Adrenal gland (tissue), 12 donors: ENCODE measurements around the gene ATP8B3. TPM values are rescaled to one million over a fixed set of nuclear protein-coding genes. Genes with fewer than 3 reads are reported as not detected.

Source experiments
- DNase-seq, 7 donors: peaks; one replicate each; pipeline ENCODE4 v3.0.0-alpha.2; 2019 to 2020
- H3K27ac ChIP-seq, 5 donors: fragments of 200-600 bp; sonication (generic) in 4 of 5; 1 replicate in 3 of 5; 2 replicates in 2 of 5; pipeline versions ENCODE4 v1.5.1 to v1.8.0; 2016 to 2020; ENCODE audit warnings: mild to moderate bottlenecking in 1 of 5
- H3K27me3 ChIP-seq: fragments of 200-600 bp; 2 replicates; pipeline ENCODE4 v1.8.0; 2021
- H3K36me3 ChIP-seq, 2 donors: fragments of 200-600 bp; replicated peaks in 1 of 2; 1 replicate in 1 of 2; 2 replicates in 1 of 2; pipeline versions ENCODE4 v1.5.1 to v1.8.0; 2018 to 2022
- H3K4me1 ChIP-seq, 2 donors: fragments of 200-600 bp; replicated peaks in 1 of 2; 1 replicate in 1 of 2; 2 replicates in 1 of 2; pipeline versions ENCODE4 v1.5.1 to v1.8.0; 2018 to 2021
- H3K4me3 ChIP-seq, 4 donors: fragments of 200-600 bp; sonication (generic) in 3 of 4; one replicate each; pipeline ENCODE4 v1.5.1; 2016 to 2018
- H3K9me3 ChIP-seq, 3 donors: fragments of 200-600 bp; sonication (generic) in 1 of 3; replicated peaks in 1 of 3; 1 replicate in 2 of 3; 2 replicates in 1 of 3; pipeline versions ENCODE4 v1.5.1 to v1.8.0; 2016 to 2021
- CTCF ChIP-seq, 6 experiments: fragments of 450-650 bp in 4 of 6; fragments of 200-600 bp in 2 of 6; sonication (generic) in 1 of 6; IDR thresholded peaks; 1 replicate in 5 of 6; 2 replicates in 1 of 6; pipeline versions ENCODE4 v1.5.1 to v1.8.0; 2016 to 2021; ENCODE audit warnings: antibody characterized with exemption in 6 of 6, mild to moderate bottlenecking in 2 of 6, moderate library complexity in 1 of 6
- POLR2A ChIP-seq, 2 donors: fragments of 450-650 bp; IDR thresholded peaks; one replicate each; pipeline ENCODE4 v1.6.1; 2017; ENCODE audit warnings: antibody characterized with exemption in 2 of 2, mild to moderate bottlenecking in 2 of 2, moderate library complexity in 1 of 2
- WGBS, 4 donors: extraction: QIAGEN DNeasy Blood & Tissue Kit in 2 of 4; methylation state at CpG; one replicate each; pipeline versions ENCODE4 v1.1.5 to v1.1.7; 2013 to 2017; 5-methylcytosine and 5-hydroxymethylcytosine counted together
- intact Hi-C, 2 donors: fragments of 100-400 bp; cut with DNase I; formaldehyde crosslinking; loops; one replicate each; pipeline versions ENCODE4 v1.14.1 to v1.15.0; 2022 to 2023
- microRNA counts, 2 donors: library from miRNA; unstranded; fragments of <30 nt; microRNA quantifications; one replicate each; lab custom pipeline; 2016
- microRNA-seq, 3 donors: library from miRNA; unstranded; fragments of <30 nt; microRNA quantifications; one replicate each; pipeline ENCODE4, GENCODE V29; 2017 to 2020
- polyA plus RNA-seq, 3 donors: library from polyadenylated mRNA; stranded (reverse); fragments of 200-250 nt in 2 of 3; fragments of 350-450 nt in 1 of 3; fragmentation: Illumina TruSeq in 1 of 3; extraction: RNeasy Lipid Tissue Mini Kit (QIAGEN cat#74804) in 1 of 3; gene quantifications; one replicate each; pipeline ENCODE4 v1.2.3, GENCODE V29; 2013 to 2014
- total RNA-seq, 9 donors: library from RNA; depleted of rRNA in 4 of 9; stranded (reverse); fragments of >200 nt in 4 of 9; fragments of 120-200 nt in 1 of 9; fragmentation: NEBNext Ultra II Directional in 1 of 9; extraction: Animal tissue kit (Norgen Biotek cat#: 25700) in 1 of 9; gene quantifications; one replicate each; pipeline versions ENCODE4 v1.1.0 to v1.2.4, GENCODE V29; 2013 to 2023
- donor health status: healthy with polysubstance abuse.
- donor health status: Bipolar disorder and iron deficiency.
- donor health status: DM: yes; HTN: yes; CAD: no.
- donor health status: DM: no; HTN: no; CAD: no.
- donor health status: DM: no; HTN: no; CAD: no.
- donor health status: DM: yes; HTN: yes; CAD: no.

Gene ATP8B3
- total and polyA plus RNA-seq, 12 donors = 0.26 to 15.1 (median 4.4) TPM

- no peak for DNase-seq
- TF ChIP-seq CTCF (IDR thresholded peaks at IDR 0.05) (no peak), POLR2A (IDR thresholded peaks at IDR 0.05) (no peak)
- Histone ChIP-seq H3K9me3 (no peaks in the 10 kb centered on the region), H3K27me3 (peaks cover 50% of the 10 kb centered on the region), H3K27ac (no peak overlapping the region), H3K4me1 (no peaks in the 10 kb centered on the region), H3K36me3 (no peaks in the 10 kb centered on the region), H3K4me3 (no peak overlapping the region)
- intact Hi-C loops = no loop called here
- WGBS, 4 donors = 17 to 47% (median 34%) methylated on average over 1 to 22 of the region's 22 CpGs
Observed at GRCh38 chr19:1736927-1737326, 75.1 kb downstream of the ATP8B3 start.

GRCh38 chr19:1736280-1736679 is 75.8 kb downstream of the ATP8B3 start:
- Histone ChIP-seq H3K27ac (no peak overlapping the region), H3K27me3 (peaks cover 52% of the 10 kb centered on the region), H3K4me3 (no peak overlapping the region), H3K36me3 (no peaks in the 10 kb centered on the region), H3K9me3 (no peaks in the 10 kb centered on the region), H3K4me1 (no peaks in the 10 kb centered on the region)
- DNase-seq = no peak
- intact Hi-C loops = no loop called here
- 52 to 78% (median 65%) methylated on average over 3 of the region's 3 CpGs for WGBS, 4 donors
- TF ChIP-seq CTCF (IDR thresholded peaks at IDR 0.05) (no peak), POLR2A (IDR thresholded peaks at IDR 0.05) (no peak)

- no peak for TF ChIP-seq POLR2A (IDR thresholded peaks at IDR 0.05)
- TF ChIP-seq CTCF (IDR thresholded peaks at IDR 0.05) = no peak
- intact Hi-C loops = no loop called here
- H3K36me3 ChIP-seq = no peaks in the 10 kb centered on the region
- WGBS, 4 donors = 12 to 19% (median 12%) methylated on average over 19 to 28 of the region's 28 CpGs
- no peak for DNase-seq
- no peaks in the 10 kb centered on the region for H3K4me1 ChIP-seq
- H3K9me3 ChIP-seq = no peaks in the 10 kb centered on the region
- peaks cover 62% of the 10 kb centered on the region for H3K27me3 ChIP-seq
- H3K27ac ChIP-seq = no peak overlapping the region
- no peak overlapping the region for H3K4me3 ChIP-seq
Observed at GRCh38 chr19:1734321-1734966, 77.6 kb downstream of the ATP8B3 start.

MicroRNAs within 50 kb of the gene (microRNA counts, 767-probe panel; counts per million panel counts)
- 0 counts per million in 2 donors for microRNA hsa-miR-1909-3p (lab: Ali Mortazavi, UCI)

Small RNA genes within 50 kb of the gene (microRNA-seq; reads per million reads assigned to microRNA genes)
- gene MIR1909 = 1.8 to 15.4 (median 4.6) reads per million in 3 donors

Other genes starting within 250 kb of the ATP8B3 start
- gene MEX3D, start 244.0 kb downstream of the ATP8B3 start, total RNA-seq = 10 to 100 TPM in 8 of 9 donors, 1 to 10 TPM in 1; 7.3 to 31.6 (median 20.1) TPM
- gene MEX3D, start 244.0 kb downstream of the ATP8B3 start, polyA plus RNA-seq = 1 to 10 TPM; 1.6 to 2.6 (median 2.1) TPM
- 100 to 1,000 TPM in 4 of 9 donors, 10 to 100 TPM in 5; 60.6 to 144 (median 92.1) TPM for gene MBD3, start 219.4 kb downstream of the ATP8B3 start, total RNA-seq
- gene MBD3, start 219.4 kb downstream of the ATP8B3 start, polyA plus RNA-seq = 100 to 1,000 TPM in 1 of 3 donors, 10 to 100 TPM in 1, 1 to 10 TPM in 1; 3.5 to 221 (median 95.8) TPM
- 100 to 1,000 TPM in 6 of 9 donors, 10 to 100 TPM in 3; 47.1 to 336 (median 267) TPM for gene UQCR11, start 206.8 kb downstream of the ATP8B3 start, total RNA-seq
- gene UQCR11, start 206.8 kb downstream of the ATP8B3 start, polyA plus RNA-seq = 100 to 1,000 TPM in 1 of 3 donors, 10 to 100 TPM in 2; 91.7 to 122 (median 96.9) TPM
- gene TCF3, start 159.7 kb downstream of the ATP8B3 start, total RNA-seq = 10 to 100 TPM; 15.7 to 96.0 (median 39.9) TPM
- 10 to 100 TPM in 2 of 3 donors, 1 to 10 TPM in 1; 8.5 to 45.1 (median 44.2) TPM for gene TCF3, start 159.7 kb downstream of the ATP8B3 start, polyA plus RNA-seq
- gene ONECUT3, start 58.8 kb downstream of the ATP8B3 start, total RNA-seq = not detected
- under 1 TPM in 1 of 3 donors, not detected in 2; under 0.01 TPM for gene ONECUT3, start 58.8 kb downstream of the ATP8B3 start, polyA plus RNA-seq
- 10 to 100 TPM in 8 of 9 donors, 1 to 10 TPM in 1; 9.3 to 98.8 (median 30.9) TPM for gene REXO1, start 36.2 kb upstream of the ATP8B3 start, total RNA-seq
- 100 to 1,000 TPM in 2 of 3 donors, 10 to 100 TPM in 1; 18.4 to 155 (median 150) TPM for gene REXO1, start 36.2 kb upstream of the ATP8B3 start, polyA plus RNA-seq
- 10 to 100 TPM in 7 of 9 donors, 1 to 10 TPM in 2; 4.2 to 28.1 (median 16.3) TPM for gene KLF16, start 51.3 kb upstream of the ATP8B3 start, total RNA-seq
- 10 to 100 TPM in 1 of 3 donors, 1 to 10 TPM in 2; 2.0 to 12.9 (median 6.9) TPM for gene KLF16, start 51.3 kb upstream of the ATP8B3 start, polyA plus RNA-seq
- 100 to 1,000 TPM in 4 of 9 donors, 10 to 100 TPM in 5; 51.8 to 145 (median 93.3) TPM for gene ABHD17A, start 73.2 kb upstream of the ATP8B3 start, total RNA-seq
- gene ABHD17A, start 73.2 kb upstream of the ATP8B3 start, polyA plus RNA-seq = 100 to 1,000 TPM in 2 of 3 donors, 1 to 10 TPM in 1; 2.5 to 235 (median 195) TPM
- 10 to 100 TPM in 3 of 9 donors, 1 to 10 TPM in 6; 1.7 to 29.6 (median 9.0) TPM for gene ADAT3, start 93.1 kb upstream of the ATP8B3 start, total RNA-seq
- 1 to 10 TPM in 2 of 3 donors, not detected in 1; 8.1 to 8.3 TPM for gene ADAT3, start 93.1 kb upstream of the ATP8B3 start, polyA plus RNA-seq
- gene SCAMP4, start 93.1 kb upstream of the ATP8B3 start, total RNA-seq = 100 to 1,000 TPM in 3 of 9 donors, 10 to 100 TPM in 6; 17.7 to 192 (median 74.7) TPM
- 10 to 100 TPM; 13.5 to 43.8 (median 22.7) TPM for gene SCAMP4, start 93.1 kb upstream of the ATP8B3 start, polyA plus RNA-seq
- gene CSNK1G2, start 128.9 kb upstream of the ATP8B3 start, total RNA-seq = 10 to 100 TPM; 43.3 to 83.4 (median 71.2) TPM
- 100 to 1,000 TPM in 2 of 3 donors, 10 to 100 TPM in 1; 30.0 to 120 (median 100) TPM for gene CSNK1G2, start 128.9 kb upstream of the ATP8B3 start, polyA plus RNA-seq
- gene BTBD2, start 203.4 kb upstream of the ATP8B3 start, total RNA-seq = 100 to 1,000 TPM in 1 of 9 donors, 10 to 100 TPM in 8; 25.6 to 122 (median 81.7) TPM
- 10 to 100 TPM; 11.8 to 87.5 (median 57.7) TPM for gene BTBD2, start 203.4 kb upstream of the ATP8B3 start, polyA plus RNA-seq
- gene MKNK2, start 239.0 kb upstream of the ATP8B3 start, total RNA-seq = 100 to 1,000 TPM in 8 of 9 donors, 10 to 100 TPM in 1; 25.5 to 440 (median 171) TPM
- gene MKNK2, start 239.0 kb upstream of the ATP8B3 start, polyA plus RNA-seq = 100 to 1,000 TPM in 2 of 3 donors, 10 to 100 TPM in 1; 30.4 to 238 (median 140) TPM